H1 (cell line): ENCODE measurements around the gene MAVS. TPM values are rescaled to one million over a fixed set of nuclear protein-coding genes. Genes with fewer than 3 reads are reported as not detected.
A peak's percentile ranks its signal among the peaks of the same experiment; 100 is the strongest.

Source experiments
- CTCF ChIA-PET: fragments of 300-600 bp; sonication (Branson Sonifier 250); formaldehyde crosslinking; loops from one replicate; lab custom pipeline; 2021; ENCODE audit not compliant: partially characterized antibody; lab: Charles Lee
- POLR2A ChIA-PET: fragments of 300-600 bp; sonication (Branson Sonifier 250); formaldehyde crosslinking; loops from one replicate; lab custom pipeline; 2021; ENCODE audit warnings: inconsistent platforms; ENCODE audit not compliant: partially characterized antibody; lab: Charles Lee
- DNase-seq, 2 experiments: peaks; one replicate each; pipeline versions ENCODE4 v3.0.0 to v3.0.0-alpha.2; 2010 to 2022; ENCODE audit warnings: low spot score in 2 of 2, low read depth in 1 of 2, mixed read lengths in 1 of 2
- FAIRE-seq: peaks from 2 replicates; lab custom pipeline; 2011; peaks lifted over from hg19 to GRCh38; lab: Jason Lieb, UNC
- H2AFZ ChIP-seq: 2 replicates; pipeline ENCODE4 v1.8.1; 2012; ENCODE audit warnings: low read length, inconsistent platforms
- H2AK5ac ChIP-seq: 2 replicates; pipeline ENCODE4 v1.6.1; 2013; ENCODE audit warnings: low read depth, low read length
- H2BK120ac ChIP-seq: replicated peaks from 2 replicates; pipeline ENCODE3; 2013; ENCODE audit warnings: low read depth, low read length, inconsistent platforms
- H2BK12ac ChIP-seq: 2 replicates; pipeline ENCODE4 v1.6.1; 2013; ENCODE audit warnings: low read depth, low read length
- H2BK15ac ChIP-seq: 2 replicates; pipeline ENCODE4 v1.6.1; 2013; ENCODE audit warnings: low read length
- H2BK20ac ChIP-seq: 2 replicates; pipeline ENCODE4 v1.6.1; 2013; ENCODE audit warnings: low read length
- H2BK5ac ChIP-seq: 2 replicates; pipeline ENCODE4 v1.6.1; 2013; ENCODE audit warnings: low read depth, low read length
- H3K14ac ChIP-seq: 2 replicates; pipeline ENCODE4 v1.6.1; 2013; ENCODE audit warnings: inconsistent platforms; ENCODE audit not compliant: insufficient read length
- H3K18ac ChIP-seq: 2 replicates; pipeline ENCODE4 v1.6.1; 2013; ENCODE audit warnings: low read length; ENCODE audit errors: extremely low read depth
- H3K23ac ChIP-seq: 2 replicates; pipeline ENCODE4 v1.6.1; 2013; ENCODE audit warnings: inconsistent platforms; ENCODE audit not compliant: insufficient read length
- H3K23me2 ChIP-seq: 2 replicates; pipeline ENCODE4 v1.6.1; 2013; ENCODE audit warnings: low read depth, low read length
- H3K27ac ChIP-seq: 2 replicates; pipeline ENCODE4 v1.6.1; 2011; ENCODE audit warnings: low read depth, low read length, inconsistent platforms
- H3K27me3 ChIP-seq, 4 experiments: replicated peaks in 1 of 4; 1 replicate in 1 of 4; 2 replicates in 3 of 4; pipeline versions ENCODE4 v1.6.1 to v1.8.1; 2011 to 2013; ENCODE audit warnings: low read length in 3 of 4, mild to moderate bottlenecking in 3 of 4, inconsistent platforms in 2 of 4, mixed read lengths in 2 of 4, moderate library complexity in 1 of 4; ENCODE audit not compliant: control insufficient read depth in 3 of 4, insufficient read depth in 3 of 4; ENCODE audit errors: extremely low read depth in 1 of 4
- H3K36me3 ChIP-seq, 4 experiments: 2 replicates each; pipeline versions ENCODE4 v1.6.1 to v1.8.1; 2011 to 2013; ENCODE audit warnings: mild to moderate bottlenecking in 4 of 4, low read length in 3 of 4, moderate library complexity in 2 of 4, control low read depth in 1 of 4, inconsistent platforms in 1 of 4; ENCODE audit not compliant: insufficient read depth in 4 of 4, control insufficient read depth in 2 of 4
- H3K4ac ChIP-seq: replicated peaks from 2 replicates; pipeline ENCODE3; 2013; ENCODE audit warnings: low read length, low read depth, mixed read lengths, inconsistent platforms; ENCODE audit not compliant: insufficient read length
- H3K4me1 ChIP-seq, 4 experiments: replicated peaks in 1 of 4; 1 replicate in 1 of 4; 2 replicates in 3 of 4; pipeline versions ENCODE4 v1.6.1 to v1.8.1; 2011 to 2013; ENCODE audit warnings: low read length in 3 of 4, inconsistent platforms in 2 of 4, mixed read lengths in 1 of 4; ENCODE audit not compliant: insufficient read depth in 4 of 4, control insufficient read depth in 3 of 4
- H3K4me2 ChIP-seq, 2 experiments: 2 replicates each; pipeline versions ENCODE4 v1.6.1 to v1.8.1; 2011 to 2013; ENCODE audit warnings: low read depth in 2 of 2, low read length in 2 of 2, control low read depth in 1 of 2, inconsistent platforms in 1 of 2, mild to moderate bottlenecking in 1 of 2; ENCODE audit not compliant: insufficient read depth in 1 of 2
- H3K4me3 ChIP-seq, 4 experiments: fragments of 200-600, 300-600 bp in 1 of 4; sonication (generic), shearing (Covaris generic), sonication (Bioruptor Twin) in 1 of 4; 2 replicates each; pipeline versions ENCODE4 v1.5.1 to v1.8.1; 2011 to 2016; ENCODE audit warnings: low read length in 4 of 4, low read depth in 3 of 4, control low read depth in 2 of 4, inconsistent platforms in 2 of 4, mild to moderate bottlenecking in 2 of 4, mixed read lengths in 1 of 4, moderate library complexity in 1 of 4; ENCODE audit not compliant: insufficient read depth in 2 of 4; ENCODE audit errors: extremely low read depth in 1 of 4
- H3K56ac ChIP-seq: replicated peaks from 2 replicates; pipeline ENCODE3; 2013; ENCODE audit warnings: low read depth, mild to moderate bottlenecking, mixed read lengths, low read length, inconsistent platforms; ENCODE audit not compliant: insufficient read length
- H3K79me1 ChIP-seq: 2 replicates; pipeline ENCODE4 v1.6.1; 2013; ENCODE audit warnings: low read depth, low read length, control low read depth
- H3K79me2 ChIP-seq, 2 experiments: 2 replicates each; pipeline versions ENCODE4 v1.6.1 to v1.8.1; 2012 to 2013; ENCODE audit warnings: low read length in 2 of 2, mild to moderate bottlenecking in 2 of 2, inconsistent platforms in 1 of 2; ENCODE audit not compliant: insufficient read depth in 2 of 2, control insufficient read depth in 1 of 2
- H3K9ac ChIP-seq, 4 experiments: replicated peaks in 1 of 4; 1 replicate in 1 of 4; 2 replicates in 3 of 4; pipeline versions ENCODE4 v1.6.1 to v1.8.1; 2011 to 2013; ENCODE audit warnings: low read depth in 3 of 4, low read length in 3 of 4, control low read depth in 2 of 4, mild to moderate bottlenecking in 2 of 4, moderate library complexity in 2 of 4, inconsistent platforms in 1 of 4; ENCODE audit errors: extremely low read depth in 1 of 4
- H3K9me3 ChIP-seq, 2 experiments: 2 replicates each; pipeline versions ENCODE4 v1.6.1 to v1.8.1; 2012 to 2013; ENCODE audit warnings: mild to moderate bottlenecking in 2 of 2, moderate library complexity in 2 of 2, control low read depth in 1 of 2, inconsistent platforms in 1 of 2, low read depth in 1 of 2, low read length in 1 of 2, mixed read lengths in 1 of 2; ENCODE audit not compliant: insufficient read depth in 2 of 2
- H4K20me1 ChIP-seq, 2 experiments: replicated peaks in 1 of 2; 2 replicates each; pipeline versions ENCODE3 to v1.8.1; 2011 to 2013; ENCODE audit warnings: inconsistent platforms in 2 of 2, low read length in 2 of 2, mild to moderate bottlenecking in 1 of 2; ENCODE audit not compliant: insufficient read depth in 2 of 2, control insufficient read depth in 1 of 2
- H4K5ac ChIP-seq: 2 replicates; pipeline ENCODE4 v1.6.1; 2013; ENCODE audit warnings: low read length, low read depth, mixed read lengths, inconsistent platforms; ENCODE audit not compliant: insufficient read length
- H4K8ac ChIP-seq: 2 replicates; pipeline ENCODE4 v1.8.0; 2013; ENCODE audit warnings: mild to moderate bottlenecking, moderate library complexity, low read length, inconsistent platforms; ENCODE audit not compliant: insufficient read depth; ENCODE audit errors: extremely low read depth
- H4K91ac ChIP-seq: replicated peaks from 2 replicates; pipeline ENCODE3; 2013; ENCODE audit warnings: low read length, mixed read lengths, inconsistent platforms; ENCODE audit not compliant: insufficient read length
- ASH2L ChIP-seq: fragments of 200-600, 300-600 bp; sonication (generic); IDR thresholded peaks from one replicate; pipeline ENCODE4 v1.7.1; 2017; ENCODE audit warnings: low read length
- BCL11A ChIP-seq, 2 experiments: IDR thresholded peaks; one replicate each; pipeline ENCODE4 v1.6.1; 2011; ENCODE audit warnings: low read depth in 2 of 2, low read length in 2 of 2, mild to moderate bottlenecking in 2 of 2
- FOSL1 ChIP-seq: IDR thresholded peaks from 2 replicates; pipeline ENCODE4 v1.6.1; 2011; ENCODE audit warnings: mild to moderate bottlenecking, low read depth, low read length, moderate library complexity; ENCODE audit not compliant: insufficient read depth
- SAP30 ChIP-seq: fragments of 300-600 bp; sonication (generic); IDR thresholded peaks from 2 replicates; pipeline ENCODE4 v1.7.1; 2012; ENCODE audit warnings: low read length, moderate library complexity, mild to moderate bottlenecking, inconsistent platforms; ENCODE audit not compliant: insufficient read depth, insufficient replicate concordance
- SIN3A ChIP-seq, 2 experiments: IDR thresholded peaks in 1 of 2; conservative IDR thresholded peaks in 1 of 2; 2 replicates each; pipeline ENCODE4 v1.6.1; 2011 to 2012; ENCODE audit warnings: low read length in 2 of 2, improper control_type of control experiment in 1 of 2, low read depth in 1 of 2, mild to moderate bottlenecking in 1 of 2
- TEAD4 ChIP-seq: IDR thresholded peaks from 2 replicates; pipeline ENCODE4 v1.6.1; 2012; ENCODE audit warnings: low read depth, low read length, inconsistent platforms, mixed read lengths
- polyA plus RNA-seq, 7 experiments: library from polyadenylated mRNA; depleted of rRNA in 3 of 7; stranded (reverse) in 5 of 7; unstranded in 2 of 7; fragments of >200 nt in 5 of 7; fragments of 200-250 nt in 2 of 7; gene quantifications; 1 replicate in 5 of 7; 2 replicates in 1 of 7; 4 replicates in 1 of 7; pipeline versions ENCODE4 v1.2.1 to v1.2.3, GENCODE V29; 2011 to 2013; ENCODE audit warnings: missing spikeins in 2 of 7, mixed read lengths in 2 of 7
- total RNA-seq: library from RNA; stranded (reverse); fragmentation: NEBNext Ultra II Directional; extraction: Animal tissue kit (Norgen Biotek cat#: 25700); gene quantifications from 2 replicates; pipeline ENCODE4 v1.2.1, GENCODE V29; 2021

Gene MAVS
- total and polyA plus RNA-seq, 2 of the 8 experiments (the other 6 are each of a cell fraction or from before 2014, with no cell fraction given): 9.9 to 24.3 TPM

- Histone ChIP-seq H3K79me1 (peaks cover 7% of the 10 kb centered on the region), H3K4me3 (no peak overlapping the region), H3K56ac (no peak overlapping the region), H2BK5ac (no peak overlapping the region), H3K4ac (no peak overlapping the region), H2BK12ac (no peak overlapping the region), H2AK5ac (no peak overlapping the region), H2BK20ac (no peak overlapping the region), H3K9ac (peak overlapping the region in 1 of 4 experiments; percentile 39; a peak in 1 of 7 replicates), H4K8ac (no peak overlapping the region), H3K4me2 (no peak overlapping the region), H2AFZ (no peak overlapping the region), H4K20me1 (peaks cover 25 to 35% of the 10 kb centered on the region in 2 experiments), H3K27me3 (no peaks in the 10 kb centered on the region), H4K5ac (no peak overlapping the region), H3K36me3 (peaks cover 32 to 68% (median 52%) of the 10 kb centered on the region in 4 experiments), H3K9me3 (no peaks in the 10 kb centered on the region), H3K23ac (no peak overlapping the region), H3K23me2 (no peaks in the 10 kb centered on the region; the same call in 1 of the 2 replicates), H3K18ac (no peak overlapping the region), H4K91ac (no peak overlapping the region), H3K14ac (no peak overlapping the region), H2BK15ac (no peak overlapping the region), H2BK120ac (no peak overlapping the region), H3K79me2 (peaks cover 23 to 97% of the 10 kb centered on the region in 2 experiments), H3K4me1 (peaks cover 0 to under 1% (median 0%) of the 10 kb centered on the region in 4 experiments; a peak in 1 of 7 replicates), H3K27ac (no peak overlapping the region)
- POLR2A ChIA-PET: interaction anchor here (0.8 kb wide), 1 partner anchor 9 kb away, joined by 3 read pairs; no protein-coding TSS in a partner anchor
- no peak for TF ChIP-seq BCL11A (IDR thresholded peaks at IDR 0.05; ENCODE audit: low read depth in 2 of 2, low read length in 2 of 2)
- no peak for TF ChIP-seq SIN3A (conservative IDR thresholded peaks at IDR 0.05 in 1 of 2, IDR thresholded peaks at IDR 0.05 in 1 of 2; ENCODE audit: low read depth in 1 of 2, low read length in 2 of 2)
- no peak for TF ChIP-seq TEAD4
- TF ChIP-seq SAP30: no peak
- TF ChIP-seq ASH2L: no peak
- no peak for TF ChIP-seq FOSL1
- DNase-seq (no peak), FAIRE-seq (no peak)
- CTCF ChIA-PET: interaction anchor here (0.5 to 1.5 kb wide), 5 partner anchors 12 to 175 kb away, joined by 3 to 7 read pairs (median 3); no protein-coding TSS in a partner anchor
These were observed 63.3 kb downstream of the MAVS start for GRCh38 chr20:3909952-3910366.
